Fibroblast of lung (primary cell): ENCODE measurements around the gene CD48.

Source experiments
- CTCF ChIP-seq, 2 donors: IDR thresholded peaks in 1 of 2; conservative IDR thresholded peaks in 1 of 2; 1 replicate in 1 of 2; 2 replicates in 1 of 2; pipeline ENCODE4 v1.5.1; 2011 to 2012; ENCODE audit warnings: low read length in 2 of 2, control low read depth in 1 of 2, inconsistent platforms in 1 of 2, low read depth in 1 of 2, mild to moderate bottlenecking in 1 of 2
- EZH2 ChIP-seq: IDR thresholded peaks from 2 replicates; pipeline ENCODE4 v1.5.1; 2012; ENCODE audit warnings: low read length, control low read depth, mild to moderate bottlenecking; ENCODE audit errors: missing control alignments

GRCh38 chr1:160636076-160636475, 75.5 kb downstream of the CD48 start:
- TF ChIP-seq CTCF (conservative IDR thresholded peaks at IDR 0.05 in 1 of 2, IDR thresholded peaks at IDR 0.05 in 1 of 2; ENCODE audit: low read depth in 1 of 2, low read length in 2 of 2), result no peak
- no peak for TF ChIP-seq EZH2
